IMR-90 (cell line): ENCODE data around the gene PLEKHG2. TPM values are rescaled to one million over a fixed set of nuclear protein-coding genes. Genes with fewer than 3 reads are reported as not detected.

Experiments used
- ATAC-seq: fragments of 200-7000 bp; cut with Tn5 transposase; 2 replicates; pipeline ENCODE4 v1.9.1; 2020; ENCODE audit warnings: low read depth, mild to moderate bottlenecking, moderate library complexity
- BruUV-seq: library from RNA; stranded (reverse); fragments of 400-500 nt; replicated peaks from 2 replicates; lab custom pipeline; 2021; lab: Mats Ljungman, UMichigan
- CTCF ChIA-PET: fragments of 300-600 bp; formaldehyde crosslinking; extraction: SDS; loops from one replicate; lab custom pipeline; 2021; ENCODE audit warnings: antibody characterized with exemption; lab: Yijun Ruan, JAX
- POLR2A ChIA-PET: fragments of 300-600 bp; sonication (Branson Sonifier 250); formaldehyde crosslinking; loops from one replicate; lab custom pipeline; 2022; ENCODE audit warnings: antibody characterized with exemption; ENCODE audit not compliant: unreplicated experiment; lab: Charles Lee
- DNase-seq: peaks from one replicate; pipeline ENCODE4 v3.0.0; 2013
- H2AFZ ChIP-seq: replicated peaks from 2 replicates; pipeline ENCODE3; 2013; ENCODE audit warnings: low read length, mild to moderate bottlenecking; ENCODE audit not compliant: poor library complexity
- H2AK5ac ChIP-seq: 2 replicates; pipeline ENCODE4 v1.6.1; 2013; ENCODE audit warnings: low read depth, low read length, inconsistent platforms
- H2AK9ac ChIP-seq: replicated peaks from 2 replicates; pipeline ENCODE3; 2013; ENCODE audit warnings: mild to moderate bottlenecking, low read depth, low read length, moderate library complexity; ENCODE audit not compliant: poor library complexity
- H2BK120ac ChIP-seq: 2 replicates; pipeline ENCODE4 v1.6.1; 2013; ENCODE audit warnings: low read depth, low read length, inconsistent platforms
- H2BK15ac ChIP-seq: 3 replicates; pipeline ENCODE4 v1.6.1; 2013; ENCODE audit warnings: low read depth, low read length, inconsistent platforms
- H2BK20ac ChIP-seq: 2 replicates; pipeline ENCODE4 v1.6.1; 2013; ENCODE audit warnings: low read depth, mild to moderate bottlenecking, inconsistent platforms, low read length, moderate library complexity
- H2BK5ac ChIP-seq: 2 replicates; pipeline ENCODE4 v1.6.1; 2013; ENCODE audit warnings: mild to moderate bottlenecking, low read depth, low read length, inconsistent platforms; ENCODE audit not compliant: poor library complexity, severe bottlenecking
- H3K14ac ChIP-seq: replicated peaks from 2 replicates; pipeline ENCODE4 v1.6.1; 2013; ENCODE audit warnings: low read depth, low read length, inconsistent platforms
- H3K18ac ChIP-seq: 2 replicates; pipeline ENCODE4 v1.6.1; 2013; ENCODE audit warnings: low read depth, low read length, control low read depth
- H3K23ac ChIP-seq: 2 replicates; pipeline ENCODE4 v1.6.1; 2013; ENCODE audit warnings: low read depth, low read length, inconsistent platforms
- H3K27ac ChIP-seq: 2 replicates; pipeline ENCODE4 v1.5.1; 2013; ENCODE audit warnings: mild to moderate bottlenecking, control low read depth, low read length; ENCODE audit not compliant: insufficient read depth
- H3K27me3 ChIP-seq: 2 replicates; pipeline ENCODE4 v1.6.1; 2013; ENCODE audit warnings: low read length; ENCODE audit not compliant: control insufficient read depth, insufficient read depth
- H3K36me3 ChIP-seq: 2 replicates; pipeline ENCODE4 v1.6.1; 2013; ENCODE audit warnings: low read length, mixed read lengths; ENCODE audit not compliant: control insufficient read depth, insufficient read depth
- H3K4ac ChIP-seq: 2 replicates; pipeline ENCODE4 v1.6.1; 2013; ENCODE audit warnings: low read depth, low read length, inconsistent platforms
- H3K4me1 ChIP-seq: 2 replicates; pipeline ENCODE4 v1.6.1; 2013; ENCODE audit warnings: low read length, mixed read lengths; ENCODE audit not compliant: control insufficient read depth, insufficient read depth
- H3K4me2 ChIP-seq: 2 replicates; pipeline ENCODE4 v1.6.1; 2013; ENCODE audit warnings: low read depth, mild to moderate bottlenecking, control low read depth, low read length, moderate library complexity
- H3K4me3 ChIP-seq: 2 replicates; pipeline ENCODE4 v1.5.1; 2013; ENCODE audit warnings: low read depth, mild to moderate bottlenecking, control low read depth, low read length, moderate library complexity; ENCODE audit not compliant: insufficient read depth
- H3K56ac ChIP-seq: 2 replicates; pipeline ENCODE4 v1.6.1; 2013; ENCODE audit warnings: low read length, inconsistent platforms; ENCODE audit not compliant: insufficient read depth; ENCODE audit errors: extremely low read depth
- H3K79me1 ChIP-seq, 2 experiments: 2 replicates each; pipeline ENCODE4 v1.6.1; 2013; ENCODE audit warnings: low read length in 2 of 2, inconsistent platforms in 1 of 2, low read depth in 1 of 2
- H3K9ac ChIP-seq: 2 replicates; pipeline ENCODE4 v1.6.1; 2013; ENCODE audit warnings: low read depth, low read length, control low read depth
- H3K9me1 ChIP-seq: 2 replicates; pipeline ENCODE4 v1.6.1; 2013; ENCODE audit warnings: low read length, inconsistent platforms; ENCODE audit not compliant: insufficient read depth
- H3K9me3 ChIP-seq: 2 replicates; pipeline ENCODE4 v1.6.1; 2013; ENCODE audit warnings: low read length; ENCODE audit not compliant: control insufficient read depth, insufficient read depth
- H4K20me1 ChIP-seq: 2 replicates; pipeline ENCODE4 v1.6.1; 2013; ENCODE audit warnings: low read length, inconsistent platforms; ENCODE audit not compliant: insufficient read depth
- H4K5ac ChIP-seq: 2 replicates; pipeline ENCODE4 v1.6.1; 2013; ENCODE audit warnings: mild to moderate bottlenecking, low read depth, low read length, control low read depth
- H4K8ac ChIP-seq, 2 experiments: 2 replicates each; pipeline ENCODE4 v1.6.1; 2013; ENCODE audit warnings: low read depth in 2 of 2, low read length in 2 of 2, control low read depth in 1 of 2, inconsistent platforms in 1 of 2
- H4K91ac ChIP-seq: 2 replicates; pipeline ENCODE4 v1.6.1; 2013; ENCODE audit warnings: low read depth, low read length, inconsistent platforms; ENCODE audit not compliant: insufficient read depth
- BHLHE40 ChIP-seq: fragments of 150-350 bp; IDR thresholded peaks from 2 replicates; pipeline ENCODE4 v1.6.1; 2016; ENCODE audit warnings: mild to moderate bottlenecking, low read depth, low read length
- CEBPB ChIP-seq: IDR thresholded peaks from 2 replicates; pipeline ENCODE4 v1.6.1; 2012; ENCODE audit warnings: low read depth, low read length, improper control_type of control experiment
- CHD1 ChIP-seq: IDR thresholded peaks from 2 replicates; pipeline ENCODE4 v1.6.1; 2012; ENCODE audit warnings: low read depth, low read length, improper control_type of control experiment
- FOS ChIP-seq: fragments of 150-350 bp; IDR thresholded peaks from 2 replicates; pipeline ENCODE4 v1.6.1; 2016; ENCODE audit warnings: low read depth, low read length
- MAFK ChIP-seq: IDR thresholded peaks from 2 replicates; pipeline ENCODE4 v1.6.1; 2012; ENCODE audit warnings: low read depth, low read length, improper control_type of control experiment
- MAZ ChIP-seq: IDR thresholded peaks from 2 replicates; pipeline ENCODE4 v1.6.1; 2012; ENCODE audit warnings: low read depth, mild to moderate bottlenecking, low read length, improper control_type of control experiment, moderate library complexity, borderline replicate concordance
- MXI1 ChIP-seq: IDR thresholded peaks from 2 replicates; pipeline ENCODE4 v1.6.1; 2012; ENCODE audit warnings: low read depth, mild to moderate bottlenecking, low read length, moderate library complexity, borderline replicate concordance
- NFE2L2 ChIP-seq: fragments of 150-350 bp; IDR thresholded peaks from 2 replicates; pipeline ENCODE4 v1.6.1; 2016; ENCODE audit warnings: low read depth, mild to moderate bottlenecking, low read length
- POLR2A ChIP-seq: IDR thresholded peaks from 2 replicates; pipeline ENCODE4 v1.6.1; 2012; ENCODE audit warnings: mild to moderate bottlenecking, low read depth, low read length
- RAD21 ChIP-seq: IDR thresholded peaks from 2 replicates; pipeline ENCODE4 v1.6.1; 2012; ENCODE audit warnings: low read length, improper control_type of control experiment
- RCOR1 ChIP-seq: IDR thresholded peaks from 2 replicates; pipeline ENCODE4 v1.6.1; 2012; ENCODE audit warnings: mild to moderate bottlenecking, low read length, improper control_type of control experiment; ENCODE audit not compliant: insufficient replicate concordance
- RFX5 ChIP-seq: IDR thresholded peaks from 2 replicates; pipeline ENCODE4 v1.8.0; 2012; ENCODE audit warnings: low read depth, mild to moderate bottlenecking, low read length, moderate library complexity
- SMC3 ChIP-seq: fragments of 150-350 bp; IDR thresholded peaks from 2 replicates; pipeline ENCODE4 v1.6.1; 2016; ENCODE audit warnings: low read depth, mild to moderate bottlenecking, antibody characterized with exemption, low read length, moderate library complexity
- WGBS, 2 experiments: methylation state at CpG; one replicate each; pipeline versions ENCODE4 v1.1.5 to v1.1.7; 2013; ENCODE audit warnings: missing lambda C conversion rate in 2 of 2; ENCODE audit not compliant: insufficient read length in 1 of 2; ENCODE audit errors: extremely low coverage in 2 of 2; 5-methylcytosine and 5-hydroxymethylcytosine counted together
- dilution Hi-C: fragments of 300-500 bp; cut with HindIII; formaldehyde crosslinking; loops from one replicate; pipeline ENCODE4 v1.14.3; 2018; ENCODE audit warnings: low sequenced_read_pairs; ENCODE audit not compliant: unreplicated experiment
- in situ Hi-C: fragments of 300-500 bp; cut with MboI; formaldehyde crosslinking; loops from 3 replicates; pipeline ENCODE4 v1.14.3; 2019; ENCODE audit warnings: low sequenced_read_pairs, inconsistent platforms, mixed read lengths
- intact Hi-C: fragments of 100-400 bp; cut with micrococcal nuclease; formaldehyde crosslinking; loops from 2 replicates; pipeline ENCODE4 v1.10.0; 2022
- polyA plus RNA-seq, 3 experiments: library from polyadenylated mRNA; depleted of rRNA; stranded (reverse); fragments of >200 nt; gene quantifications; 2 replicates each; pipeline ENCODE4 v1.2.3, GENCODE V29; 2012; ENCODE audit warnings: low replicate concordance in 1 of 3
- total RNA-seq: library from RNA; depleted of rRNA; stranded (reverse); fragments of >200 nt; gene quantifications from 2 replicates; pipeline ENCODE4 v1.2.3, GENCODE V29; 2012
- TF ChIP-seq, protein P1 (sequence below): fragments of 150-350 bp; IDR thresholded peaks from 2 replicates; pipeline ENCODE4 v1.6.1; 2016; ENCODE audit warnings: low read depth, mild to moderate bottlenecking, low read length, moderate library complexity, borderline replicate concordance
- TF ChIP-seq, protein P2 (sequence below): conservative IDR thresholded peaks from 2 replicates; pipeline ENCODE4 v1.5.1; 2012; ENCODE audit warnings: mild to moderate bottlenecking, low read depth, low read length, improper control_type of control experiment
- TF ChIP-seq, protein P3 (sequence below): fragments of 150-350 bp; IDR thresholded peaks from 2 replicates; pipeline ENCODE4 v1.6.1; 2017; ENCODE audit warnings: mild to moderate bottlenecking, antibody characterized with exemption, low read length, low read depth

Gene PLEKHG2
- total and polyA plus RNA-seq, 2 of the 4 experiments (the other 2 are of a cell fraction): 6.5 to 28.3 TPM

DNA sequence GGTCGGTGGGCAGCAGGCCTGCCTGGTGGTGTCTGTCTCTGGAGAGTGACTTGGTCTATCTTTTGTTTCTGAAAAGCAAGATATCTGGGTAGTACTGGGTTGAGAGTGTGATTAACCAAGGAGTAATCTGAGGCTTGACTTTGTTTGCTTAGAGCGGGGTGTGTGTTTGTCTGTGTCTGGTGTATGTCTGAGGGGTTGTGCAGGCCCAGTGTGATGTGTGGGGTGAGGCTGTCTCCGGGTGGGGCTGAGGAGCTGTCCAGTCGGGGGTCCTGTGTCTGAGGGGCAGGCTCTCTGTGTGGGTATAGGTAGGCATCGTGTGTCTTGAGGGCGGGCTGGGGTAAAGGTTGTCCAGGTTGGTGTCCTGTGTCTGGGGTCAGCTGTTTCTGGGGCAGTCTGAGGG, 57.1 kb downstream of the PLEKHG2 start:
- in situ Hi-C loops (no loop called here), intact Hi-C loops (no loop called here), dilution Hi-C loops (no loop called here)
- no peaks in the 10 kb centered on the region for H3K4me1 ChIP-seq
- H3K18ac ChIP-seq: no peak overlapping the region
- H3K9me1 ChIP-seq: peaks cover 2% of the 10 kb centered on the region; the same call in 1 of the 2 replicates
- no peak overlapping the region for H3K14ac ChIP-seq
- TF ChIP-seq CEBPB (no peak), NFE2L2 (no peak), SMC3 (no peak), RFX5 (no peak), RAD21 (no peak), MAFK (no peak), MAZ (no peak), FOS (no peak), RCOR1 (no peak), CHD1 (no peak), MXI1 (no peak), POLR2A (no peak), BHLHE40 (no peak)
- TF ChIP-seq, protein P1, sequence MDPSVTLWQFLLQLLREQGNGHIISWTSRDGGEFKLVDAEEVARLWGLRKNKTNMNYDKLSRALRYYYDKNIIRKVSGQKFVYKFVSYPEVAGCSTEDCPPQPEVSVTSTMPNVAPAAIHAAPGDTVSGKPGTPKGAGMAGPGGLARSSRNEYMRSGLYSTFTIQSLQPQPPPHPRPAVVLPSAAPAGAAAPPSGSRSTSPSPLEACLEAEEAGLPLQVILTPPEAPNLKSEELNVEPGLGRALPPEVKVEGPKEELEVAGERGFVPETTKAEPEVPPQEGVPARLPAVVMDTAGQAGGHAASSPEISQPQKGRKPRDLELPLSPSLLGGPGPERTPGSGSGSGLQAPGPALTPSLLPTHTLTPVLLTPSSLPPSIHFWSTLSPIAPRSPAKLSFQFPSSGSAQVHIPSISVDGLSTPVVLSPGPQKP: no peak
- TF ChIP-seq, protein P2, sequence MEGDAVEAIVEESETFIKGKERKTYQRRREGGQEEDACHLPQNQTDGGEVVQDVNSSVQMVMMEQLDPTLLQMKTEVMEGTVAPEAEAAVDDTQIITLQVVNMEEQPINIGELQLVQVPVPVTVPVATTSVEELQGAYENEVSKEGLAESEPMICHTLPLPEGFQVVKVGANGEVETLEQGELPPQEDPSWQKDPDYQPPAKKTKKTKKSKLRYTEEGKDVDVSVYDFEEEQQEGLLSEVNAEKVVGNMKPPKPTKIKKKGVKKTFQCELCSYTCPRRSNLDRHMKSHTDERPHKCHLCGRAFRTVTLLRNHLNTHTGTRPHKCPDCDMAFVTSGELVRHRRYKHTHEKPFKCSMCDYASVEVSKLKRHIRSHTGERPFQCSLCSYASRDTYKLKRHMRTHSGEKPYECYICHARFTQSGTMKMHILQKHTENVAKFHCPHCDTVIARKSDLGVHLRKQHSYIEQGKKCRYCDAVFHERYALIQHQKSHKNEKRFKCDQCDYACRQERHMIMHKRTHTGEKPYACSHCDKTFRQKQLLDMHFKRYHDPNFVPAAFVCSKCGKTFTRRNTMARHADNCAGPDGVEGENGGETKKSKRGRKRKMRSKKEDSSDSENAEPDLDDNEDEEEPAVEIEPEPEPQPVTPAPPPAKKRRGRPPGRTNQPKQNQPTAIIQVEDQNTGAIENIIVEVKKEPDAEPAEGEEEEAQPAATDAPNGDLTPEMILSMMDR: no peak
- TF ChIP-seq, protein P3, sequence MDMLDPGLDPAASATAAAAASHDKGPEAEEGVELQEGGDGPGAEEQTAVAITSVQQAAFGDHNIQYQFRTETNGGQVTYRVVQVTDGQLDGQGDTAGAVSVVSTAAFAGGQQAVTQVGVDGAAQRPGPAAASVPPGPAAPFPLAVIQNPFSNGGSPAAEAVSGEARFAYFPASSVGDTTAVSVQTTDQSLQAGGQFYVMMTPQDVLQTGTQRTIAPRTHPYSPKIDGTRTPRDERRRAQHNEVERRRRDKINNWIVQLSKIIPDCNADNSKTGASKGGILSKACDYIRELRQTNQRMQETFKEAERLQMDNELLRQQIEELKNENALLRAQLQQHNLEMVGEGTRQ: no peak
- ATAC-seq (no peak), DNase-seq (no peak)
- H2AK9ac ChIP-seq: no peak overlapping the region
- no peak overlapping the region for H3K27ac ChIP-seq
- no peaks in the 10 kb centered on the region for H3K27me3 ChIP-seq
- H2AK5ac ChIP-seq: no peak overlapping the region
- no peak overlapping the region for H2BK5ac ChIP-seq
- no peak overlapping the region for H3K4ac ChIP-seq
- H3K79me1 ChIP-seq: peaks cover 15 to 23% of the 10 kb centered on the region in 2 experiments; a peak in 3 of 4 replicates
- 100% methylated on average over 1 of the region's 6 CpGs; no CpG with 5 or more reads in 1 of the 2 experiments for WGBS, 2 experiments
- no peak overlapping the region for H2BK120ac ChIP-seq
- no peak overlapping the region for H4K8ac ChIP-seq
- H3K4me2 ChIP-seq: no peak overlapping the region
- H3K36me3 ChIP-seq: peaks cover 93% of the 10 kb centered on the region
- H3K9ac ChIP-seq: no peak overlapping the region
- no peak overlapping the region for H2AFZ ChIP-seq
- no peak overlapping the region for H3K23ac ChIP-seq
- no TSS peak for BruUV-seq
- H4K5ac ChIP-seq: no peak overlapping the region
- no peak overlapping the region for H2BK15ac ChIP-seq
- no peaks in the 10 kb centered on the region for H3K9me3 ChIP-seq
- H3K56ac ChIP-seq: no peak overlapping the region
- ChIA-PET CTCF (no interaction called here), POLR2A (no interaction called here)
- H4K91ac ChIP-seq: no peak overlapping the region
- H3K4me3 ChIP-seq: no peak overlapping the region
- H2BK20ac ChIP-seq: no peak overlapping the region
- peaks cover 22% of the 10 kb centered on the region for H4K20me1 ChIP-seq
